ENCODE measurements around the gene PRMT2. TPM values are rescaled to one million over a fixed set of nuclear protein-coding genes. Genes with fewer than 3 reads are reported as not detected.
"Not testable (repeated sequence)": the region's sequence is repeated elsewhere in the genome, so short reads cannot be mapped to it uniquely, and the experiment has no call there.

PRMT2 gene
- total RNA-seq, 1 donor from 2014 or later: 216 TPM

DNA sequence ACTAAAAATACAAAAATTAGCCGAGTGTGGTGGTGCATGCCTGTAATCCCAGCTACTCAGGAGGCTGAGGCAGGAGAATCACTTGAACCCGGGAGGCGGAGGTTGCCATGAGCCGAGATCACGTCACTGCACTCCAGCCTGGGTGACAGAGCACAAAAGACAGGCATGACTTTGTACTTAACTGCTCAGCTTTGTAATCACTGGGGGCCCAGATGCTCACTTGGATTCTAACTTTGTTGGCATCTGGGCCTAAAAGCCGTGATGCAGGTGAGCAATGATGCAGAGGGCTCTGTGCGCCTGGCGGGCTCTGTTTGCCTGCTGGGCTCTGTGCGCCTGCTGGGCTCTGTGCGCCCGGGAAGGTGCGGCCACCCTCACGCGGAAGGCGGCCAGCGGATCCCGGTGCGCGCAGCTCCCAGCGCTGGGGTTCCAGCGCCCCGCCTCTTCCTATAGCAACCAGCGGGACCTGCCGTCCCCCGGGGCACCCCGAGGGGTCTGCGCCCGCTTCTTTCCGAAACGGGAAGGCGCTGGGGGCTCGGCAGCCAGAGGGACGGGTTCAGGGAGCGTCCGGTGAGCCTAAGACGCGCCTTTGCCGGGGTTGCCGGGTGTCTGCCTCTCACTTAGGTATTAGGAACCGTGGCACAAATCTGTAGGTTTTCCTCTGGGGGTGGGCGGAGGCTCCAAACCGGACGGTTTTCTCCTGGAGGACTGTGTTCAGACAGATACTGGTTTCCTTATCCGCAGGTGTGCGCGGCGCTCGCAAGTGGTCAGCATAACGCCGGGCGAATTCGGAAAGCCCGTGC lies 31.7 kb downstream of the PRMT2 start:
- DNase-seq (ENCODE audit: low spot score in 2 of 2): no peak
- FAIRE-seq: no peak

DNA sequence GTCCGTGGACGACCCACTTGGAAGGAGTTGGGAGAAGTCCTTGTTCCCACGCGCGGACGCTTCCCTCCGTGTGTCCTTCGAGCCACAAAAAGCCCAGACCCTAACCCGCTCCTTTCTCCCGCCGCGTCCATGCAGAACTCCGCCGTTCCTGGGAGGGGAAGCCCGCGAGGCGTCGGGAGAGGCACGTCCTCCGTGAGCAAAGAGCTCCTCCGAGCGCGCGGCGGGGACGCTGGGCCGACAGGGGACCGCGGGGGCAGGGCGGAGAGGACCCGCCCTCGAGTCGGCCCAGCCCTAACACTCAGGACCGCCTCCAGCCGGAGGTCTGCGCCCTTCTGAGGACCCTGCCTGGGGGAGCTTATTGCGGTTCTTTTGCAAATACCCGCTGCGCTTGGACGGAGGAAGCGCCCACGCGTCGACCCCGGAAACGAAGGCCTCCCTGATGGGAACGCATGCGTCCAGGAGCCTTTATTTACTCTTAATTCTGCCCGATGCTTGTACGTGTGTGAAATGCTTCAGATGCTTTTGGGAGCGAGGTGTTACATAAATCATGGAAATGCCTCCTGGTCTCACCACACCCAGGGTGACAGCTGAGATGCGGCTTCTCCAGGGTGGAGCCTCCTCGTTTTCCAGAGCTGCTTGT lies 32.4 kb downstream of the PRMT2 start:
- FAIRE-seq (no peak), DNase-seq (ENCODE audit: low spot score in 2 of 2) (no peak)

GRCh38 chr21:46668381-46668780 lies 32.9 kb downstream of the PRMT2 start:
- FAIRE-seq: no peak
- no peak for DNase-seq (ENCODE audit: low spot score in 2 of 2)

DNA sequence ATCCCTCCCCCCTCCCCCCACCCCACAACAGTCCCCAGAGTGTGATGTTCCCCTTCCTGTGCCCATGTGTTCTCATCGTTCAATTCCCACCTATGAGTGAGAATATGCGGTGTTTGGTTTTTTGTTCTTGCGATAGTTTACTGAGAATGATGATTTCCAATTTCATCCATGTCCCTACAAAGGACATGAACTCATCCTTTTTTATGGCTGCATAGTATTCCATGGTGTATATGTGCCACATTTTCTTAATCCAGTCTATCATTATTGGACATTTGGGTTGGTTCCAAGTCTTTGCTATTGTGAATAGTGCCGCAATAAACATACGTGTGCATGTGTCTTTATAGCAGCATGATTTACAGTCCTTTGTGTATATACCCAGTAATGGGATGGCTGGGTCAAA lies 33.4 kb downstream of the PRMT2 start:
- not testable (repeated sequence) for DNase-seq (ENCODE audit: low spot score in 2 of 2); FAIRE-seq

GRCh38 chr21:46674430-46675007 lies 39.0 kb downstream of the PRMT2 start:
- FAIRE-seq: no peak
- DNase-seq (ENCODE audit: low spot score in 2 of 2): no peak

GRCh38 chr21:46675595-46676280 lies 40.3 kb downstream of the PRMT2 start:
- FAIRE-seq: no peak
- DNase-seq (ENCODE audit: low spot score in 2 of 2): no peak

GRCh38 chr21:46676542-46676941 lies 41.1 kb downstream of the PRMT2 start:
- not testable (repeated sequence) for DNase-seq (ENCODE audit: low spot score in 2 of 2); FAIRE-seq

DNA sequence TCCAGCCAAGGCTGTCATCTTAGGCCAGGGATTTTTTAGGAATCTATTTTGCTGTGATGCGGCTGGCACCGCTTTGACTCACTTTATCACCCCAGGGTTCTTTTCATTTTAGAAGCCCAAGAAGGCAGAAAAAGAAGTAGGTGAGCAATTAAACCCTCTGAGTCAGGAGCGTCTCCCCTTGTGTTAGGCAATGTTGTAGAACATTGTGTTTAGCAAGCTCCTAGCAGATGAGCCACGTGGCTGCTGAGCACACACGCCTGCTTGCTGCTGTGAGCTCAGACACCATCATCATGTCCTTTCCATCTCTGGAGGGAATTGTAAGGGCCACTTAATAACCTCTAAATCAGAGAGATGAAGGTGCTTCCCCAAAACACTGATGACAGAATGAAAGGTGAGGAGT lies 46.1 kb downstream of the PRMT2 start:
- not testable (repeated sequence) for FAIRE-seq; DNase-seq (ENCODE audit: low spot score in 2 of 2)

GRCh38 chr21:46698652-46699051 lies 63.2 kb downstream of the PRMT2 start:
- FAIRE-seq; DNase-seq (ENCODE audit: low spot score in 2 of 2): not testable (repeated sequence)

DNA sequence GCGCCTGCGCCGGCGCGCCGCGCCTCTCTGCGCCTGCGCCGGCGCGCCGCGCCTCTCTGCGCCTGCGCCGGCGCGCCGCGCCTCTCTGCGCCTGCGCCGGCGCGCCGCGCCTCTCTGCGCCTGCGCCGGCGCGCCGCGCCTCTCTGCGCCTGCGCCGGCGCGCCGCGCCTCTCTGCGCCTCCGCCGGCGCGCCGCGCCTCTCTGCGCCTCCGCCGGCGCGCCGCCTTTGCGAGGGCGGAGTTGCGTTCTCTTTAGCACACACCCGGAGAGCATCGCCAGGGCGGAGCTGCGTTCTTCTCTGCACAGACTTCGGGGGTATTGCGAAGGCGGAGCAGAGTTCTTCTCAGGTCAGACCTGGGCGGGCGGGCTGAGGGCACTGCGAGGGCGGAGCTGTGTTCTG lies 63.6 kb downstream of the PRMT2 start:
- FAIRE-seq; DNase-seq (ENCODE audit: low spot score in 2 of 2): not testable (repeated sequence)

Other genes with a start within 250 kb of the PRMT2 start
- 26.1 TPM for gene DIP2A, start 176.8 kb upstream of the PRMT2 start, total RNA-seq
- 6.1 TPM for gene S100B, start 30.6 kb upstream of the PRMT2 start, total RNA-seq